Endothelial cell of umbilical vein (primary cell): ENCODE data around the gene GSG1L. TPM values are rescaled to one million over a fixed set of nuclear protein-coding genes. Genes with fewer than 3 reads are reported as not detected.

Experiments used
- BruUV-seq: library from RNA; stranded (reverse); fragments of 400-500 nt; replicated peaks from 2 replicates; lab custom pipeline; 2021; lab: Mats Ljungman, UMichigan
- CTCF ChIA-PET: fragments of 300-600, 350-600 bp; sonication (Branson Sonifier 250); formaldehyde crosslinking; loops from one replicate; lab custom pipeline; 2021; ENCODE audit warnings: antibody characterized with exemption, inconsistent platforms; lab: Charles Lee
- POLR2A ChIA-PET: fragments of 300-600, 350-600 bp; sonication (Branson Sonifier 250); formaldehyde crosslinking; loops from one replicate; lab custom pipeline; 2021; ENCODE audit warnings: antibody characterized with exemption, inconsistent platforms; lab: Charles Lee
- DNase-seq: peaks from one replicate; pipeline ENCODE4 v3.0.0-alpha.2; 2011; ENCODE audit warnings: low read depth, low spot score
- FAIRE-seq: peaks from 2 replicates; lab custom pipeline; 2011; peaks lifted over from hg19 to GRCh38; lab: Jason Lieb, UNC
- H2AFZ ChIP-seq: 2 replicates; pipeline ENCODE4 v1.6.0; 2012; ENCODE audit warnings: low read depth, low read length, control low read depth, inconsistent platforms
- H3K27ac ChIP-seq: 2 replicates; pipeline ENCODE4 v1.5.1; 2011; ENCODE audit warnings: low read depth, mild to moderate bottlenecking, control low read depth, low read length, moderate library complexity; ENCODE audit not compliant: insufficient read depth
- H3K27me3 ChIP-seq, 2 experiments: 2 replicates each; pipeline versions ENCODE4 v1.6.0 to v1.6.1; 2011; ENCODE audit warnings: low read length in 2 of 2, mixed read lengths in 1 of 2; ENCODE audit not compliant: control insufficient read depth in 2 of 2, insufficient read depth in 2 of 2
- H3K36me3 ChIP-seq, 2 experiments: 2 replicates in 1 of 2; 3 replicates in 1 of 2; pipeline ENCODE4 v1.5.1; 2011; ENCODE audit warnings: low read length in 2 of 2, mild to moderate bottlenecking in 1 of 2, moderate library complexity in 1 of 2; ENCODE audit not compliant: control insufficient read depth in 2 of 2, insufficient read depth in 2 of 2; ENCODE audit errors: extremely low read depth in 1 of 2
- H3K4me1 ChIP-seq: 3 replicates; pipeline ENCODE4 v1.5.1; 2011; ENCODE audit warnings: mild to moderate bottlenecking, low read length; ENCODE audit not compliant: control insufficient read depth, insufficient read depth; ENCODE audit errors: extremely low read depth
- H3K4me2 ChIP-seq: 2 replicates; pipeline ENCODE4 v1.6.1; 2011; ENCODE audit warnings: low read length, control low read depth, mixed read lengths; ENCODE audit not compliant: insufficient read depth
- H3K4me3 ChIP-seq, 3 experiments: fragments of 200-600 bp in 1 of 3; sonication (generic), shearing (Covaris generic) in 1 of 3; replicated peaks in 1 of 3; 2 replicates each; pipeline ENCODE4 v1.5.1; 2011 to 2016; ENCODE audit warnings: control low read depth in 3 of 3, low read length in 3 of 3, mild to moderate bottlenecking in 2 of 3, inconsistent platforms in 1 of 3, low read depth in 1 of 3, moderate library complexity in 1 of 3; ENCODE audit not compliant: insufficient read depth in 1 of 3
- H3K79me2 ChIP-seq: 2 replicates; pipeline ENCODE4 v1.6.0; 2012; ENCODE audit warnings: low read length, inconsistent platforms; ENCODE audit not compliant: control insufficient read depth, insufficient read depth
- H3K9ac ChIP-seq: replicated peaks from 2 replicates; pipeline ENCODE3; 2011; ENCODE audit warnings: low read length, control low read depth; ENCODE audit not compliant: insufficient read depth; ENCODE audit errors: extremely low read depth
- H3K9me1 ChIP-seq: replicated peaks from 3 replicates; pipeline ENCODE4 v1.6.0; 2011; ENCODE audit warnings: mild to moderate bottlenecking, low read length; ENCODE audit not compliant: control insufficient read depth, insufficient read depth; ENCODE audit errors: extremely low read depth
- H3K9me3 ChIP-seq: replicated peaks from 2 replicates; pipeline ENCODE4 v1.5.1; 2012; ENCODE audit warnings: low read length, inconsistent platforms; ENCODE audit not compliant: control insufficient read depth, insufficient read depth
- H4K20me1 ChIP-seq: replicated peaks from 2 replicates; pipeline ENCODE3; 2011; ENCODE audit warnings: mild to moderate bottlenecking, low read length; ENCODE audit not compliant: control insufficient read depth, insufficient read depth; ENCODE audit errors: extremely low read depth
- CTCF ChIP-seq, 2 donors: IDR thresholded peaks; 1 replicate in 1 of 2; 2 replicates in 1 of 2; pipeline ENCODE4 v1.5.1; 2011; ENCODE audit warnings: low read length in 2 of 2, mild to moderate bottlenecking in 2 of 2, moderate library complexity in 2 of 2, control low read depth in 1 of 2, inconsistent platforms in 1 of 2, low read depth in 1 of 2; ENCODE audit not compliant: insufficient read depth in 1 of 2; ENCODE audit errors: extremely low read depth in 1 of 2
- EZH2 ChIP-seq: IDR thresholded peaks from 2 replicates; pipeline ENCODE4 v1.6.1; 2012; ENCODE audit warnings: borderline replicate concordance, low read depth, mild to moderate bottlenecking, moderate library complexity, low read length, inconsistent platforms; ENCODE audit not compliant: severe bottlenecking
- FOS ChIP-seq: IDR thresholded peaks from 2 replicates; pipeline ENCODE4 v1.6.1; 2011; ENCODE audit warnings: mild to moderate bottlenecking, low read length, moderate library complexity, borderline replicate concordance; ENCODE audit not compliant: insufficient read depth
- GATA2 ChIP-seq: IDR thresholded peaks from 2 replicates; pipeline ENCODE4 v1.7.0; 2011; ENCODE audit warnings: low read depth, mild to moderate bottlenecking, moderate library complexity, mixed read lengths, low read length; ENCODE audit not compliant: insufficient read length, insufficient read depth
- JUN ChIP-seq: IDR thresholded peaks from 2 replicates; pipeline ENCODE4 v1.6.1; 2011; ENCODE audit warnings: borderline replicate concordance, low read depth; ENCODE audit not compliant: insufficient read length, insufficient read depth
- MAX ChIP-seq: IDR thresholded peaks from 2 replicates; pipeline ENCODE4 v1.6.1; 2011; ENCODE audit not compliant: insufficient read depth, insufficient read length
- MYC ChIP-seq: IDR thresholded peaks from one replicate; pipeline ENCODE4 v1.6.1; 2011; ENCODE audit warnings: mild to moderate bottlenecking, low read depth, low read length
- POLR2A ChIP-seq: IDR thresholded peaks from 2 replicates; pipeline ENCODE4 v1.6.1; 2012; ENCODE audit warnings: low read depth, mild to moderate bottlenecking, control low read depth, low read length
- POLR2AphosphoS5 ChIP-seq: IDR thresholded peaks from 2 replicates; pipeline ENCODE4 v1.6.1; 2012; ENCODE audit warnings: low read depth, mild to moderate bottlenecking, control low read depth, low read length, moderate library complexity; ENCODE audit not compliant: insufficient read depth
- dilution Hi-C: fragments of 300-500 bp; cut with MboI; formaldehyde crosslinking; loops from one replicate; pipeline ENCODE4 v1.15.0; 2019; ENCODE audit warnings: low sequenced_read_pairs; ENCODE audit not compliant: extremely low pct_ligation_motif_present
- intact Hi-C: fragments of 100-400 bp; cut with micrococcal nuclease; formaldehyde crosslinking; loops from one replicate; pipeline ENCODE4 v1.10.0; 2022
- polyA plus RNA-seq, 4 experiments: library from polyadenylated mRNA; depleted of rRNA in 3 of 4; stranded (reverse) in 3 of 4; unstranded in 1 of 4; fragments of >200 nt; gene quantifications; 2 replicates each; pipeline versions ENCODE4 v1.2.1 to v1.2.3, GENCODE V29; 2011 to 2012; ENCODE audit warnings: missing spikeins in 1 of 4
- total RNA-seq: library from RNA; stranded (reverse); gene quantifications from 2 replicates; pipeline ENCODE4 v1.2.3, GENCODE V29; 2021

GSG1L gene
- total and polyA plus RNA-seq, 2 donors (not counting 3 experiments of a cell fraction or from before 2014, with no cell fraction given): 0.06 TPM; not detected in 1

DNA sequence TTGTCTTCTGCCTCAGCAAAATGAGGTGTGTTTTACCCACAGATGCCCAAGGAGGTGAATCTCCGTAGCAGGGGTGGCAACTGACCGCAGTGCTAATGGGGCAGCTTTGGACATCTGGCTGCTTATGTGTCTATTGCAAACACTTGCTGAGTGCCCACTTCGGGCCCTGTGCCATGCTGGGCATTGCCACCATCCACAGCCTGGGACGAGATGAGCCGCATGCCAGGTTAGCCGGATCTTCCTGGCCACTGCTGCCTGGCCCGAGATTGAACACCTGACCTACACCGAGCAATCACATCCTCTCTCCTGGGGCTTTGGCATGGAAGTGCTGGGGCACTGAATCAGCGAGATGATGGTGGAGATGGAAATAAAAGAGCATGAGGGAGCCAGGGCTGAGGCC is 238.7 kb downstream of the GSG1L start:
- intact Hi-C loops: no loop called here
- no TSS peak for BruUV-seq

GRCh38 chr16:27824006-27824405 is 239.5 kb downstream of the GSG1L start:
- Histone ChIP-seq H3K27ac (no peak overlapping the region), H3K4me3 (no peak overlapping the region), H3K9me3 (no peaks in the 10 kb centered on the region), H2AFZ (no peak overlapping the region), H3K9ac (no peak overlapping the region), H4K20me1 (no peaks in the 10 kb centered on the region), H3K4me2 (no peak overlapping the region), H3K27me3 (no peaks in the 10 kb centered on the region), H3K4me1 (no peaks in the 10 kb centered on the region), H3K9me1 (no peaks in the 10 kb centered on the region), H3K79me2 (no peaks in the 10 kb centered on the region), H3K36me3 (no peaks in the 10 kb centered on the region)
- intact Hi-C loops: no loop called here
- FAIRE-seq (no peak), DNase-seq (no peak)
- ChIA-PET POLR2A (no interaction called here), CTCF (interaction anchor here (0.7 to 1.0 kb wide), 2 partner anchors 11 to 19 kb away, joined by 3 to 4 read pairs; no protein-coding TSS in a partner anchor)
- dilution Hi-C loops: no loop called here
- no TSS peak for BruUV-seq
- no peak for TF ChIP-seq CTCF (IDR thresholded peaks at IDR 0.05; ENCODE audit: extremely low read depth in 1 of 2, insufficient read depth in 1 of 2, low read depth in 1 of 2, low read length in 2 of 2)
- no peak for TF ChIP-seq EZH2
- TF ChIP-seq MAX: no peak
- no peak for TF ChIP-seq POLR2AphosphoS5
- no peak for TF ChIP-seq MYC
- TF ChIP-seq POLR2A: no peak
- TF ChIP-seq GATA2: no peak
- no peak for TF ChIP-seq JUN
- TF ChIP-seq FOS: no peak

More for the DNA sequence above, 238.7 kb downstream of the GSG1L start:
- FAIRE-seq: no peak
- no peak overlapping the region for H3K4me3 ChIP-seq
- H3K9ac ChIP-seq: no peak overlapping the region
- H3K79me2 ChIP-seq: no peaks in the 10 kb centered on the region
- no peak overlapping the region for H3K4me2 ChIP-seq
- TF ChIP-seq POLR2A (no peak), MAX (no peak)
- no peak for DNase-seq
- H4K20me1 ChIP-seq: no peaks in the 10 kb centered on the region
- H3K9me1 ChIP-seq: no peaks in the 10 kb centered on the region
- H3K4me1 ChIP-seq: no peaks in the 10 kb centered on the region
- dilution Hi-C loops: no loop called here
- ChIA-PET POLR2A (no interaction called here), CTCF (interaction anchor here (1.0 kb wide), 1 partner anchor 18 kb away, joined by 4 read pairs; no protein-coding TSS in a partner anchor)
- H3K9me3 ChIP-seq: no peaks in the 10 kb centered on the region
- H3K27ac ChIP-seq: no peak overlapping the region
- no peaks in the 10 kb centered on the region for H3K27me3 ChIP-seq
- no peaks in the 10 kb centered on the region for H3K36me3 ChIP-seq
- no peak overlapping the region for H2AFZ ChIP-seq
